ENCODE results near the gene CDPF1.
"Not testable (repeated sequence)": the region's sequence is repeated elsewhere in the genome, so short reads cannot be mapped to it uniquely, and the experiment has no call there.

CDPF1 gene

DNA sequence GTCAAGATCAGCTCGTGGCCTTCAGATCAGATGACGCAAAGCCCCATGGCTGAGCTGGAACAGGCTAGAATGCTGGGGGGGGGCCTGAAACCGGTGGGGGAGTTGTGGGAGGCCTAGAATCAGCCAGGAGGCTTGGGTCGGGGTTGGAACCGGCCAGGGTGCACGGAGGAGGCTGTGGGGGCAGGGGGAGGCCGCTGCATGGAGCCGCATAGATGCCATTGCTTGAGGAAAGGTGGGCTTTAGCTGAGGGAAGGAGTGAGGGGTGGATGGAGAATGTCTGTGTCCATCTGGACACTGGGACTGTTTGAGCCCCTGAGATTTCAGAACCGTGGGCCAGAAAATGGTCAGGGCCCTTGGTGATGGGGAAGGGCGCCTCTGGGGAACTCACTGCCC, 25.2 kb downstream of the CDPF1 start:
- no peak for DNase-seq (ENCODE audit: low spot score)

GRCh38 chr22:46224044-46224897, 25.8 kb downstream of the CDPF1 start:
- DNase-seq (ENCODE audit: low spot score) = no peak

GRCh38 chr22:46220921-46221320, 29.2 kb downstream of the CDPF1 start:
- no peak for DNase-seq (ENCODE audit: low spot score)

DNA sequence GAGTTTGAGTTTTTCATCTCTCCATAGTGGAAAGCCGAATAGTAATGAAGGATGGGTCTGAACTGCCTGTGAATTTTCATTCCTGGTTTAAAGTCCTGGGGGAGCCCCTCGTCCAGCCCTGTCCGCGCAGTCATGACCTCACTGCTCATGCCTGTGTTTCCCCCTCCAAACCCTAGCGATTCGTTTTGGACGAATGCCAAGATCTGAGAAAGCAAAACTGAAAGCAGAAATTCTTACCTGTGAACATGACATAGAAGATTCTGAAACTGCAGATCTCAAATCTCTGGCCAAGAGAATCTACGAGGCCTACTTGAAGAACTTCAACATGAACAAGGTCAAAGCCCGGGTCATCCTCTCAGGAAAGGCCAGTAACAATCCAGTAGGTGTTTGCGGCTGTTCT, 30.5 kb downstream of the CDPF1 start:
- DNase-seq (ENCODE audit: low spot score) = no peak

GRCh38 chr22:46214616-46215015, 35.5 kb downstream of the CDPF1 start:
- no peak for DNase-seq (ENCODE audit: low spot score)

DNA sequence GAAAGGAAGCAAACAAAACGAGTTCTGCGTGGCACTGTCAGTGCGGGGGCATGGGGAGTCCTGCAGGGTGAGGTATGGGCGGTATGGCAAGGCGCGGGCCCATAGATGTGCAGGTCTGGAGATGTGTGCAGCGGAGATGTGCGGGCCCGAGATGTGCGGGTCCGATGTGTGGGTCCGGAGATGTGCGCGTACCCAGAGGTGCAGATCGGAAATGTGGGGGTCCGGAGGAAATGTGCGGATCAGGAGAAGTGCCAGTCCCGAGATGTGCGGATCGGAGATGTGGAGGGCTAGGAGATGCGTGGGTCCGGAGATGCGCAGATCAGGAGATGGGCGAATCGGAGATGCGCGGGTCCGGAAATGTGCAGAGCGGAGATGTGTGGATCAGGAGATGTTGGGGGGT, 35.9 kb downstream of the CDPF1 start:
- no peak for DNase-seq (ENCODE audit: low spot score)

- no peak for DNase-seq (ENCODE audit: low spot score)
Observed at GRCh38 chr22:46213052-46213451, 37.0 kb downstream of the CDPF1 start.

DNA sequence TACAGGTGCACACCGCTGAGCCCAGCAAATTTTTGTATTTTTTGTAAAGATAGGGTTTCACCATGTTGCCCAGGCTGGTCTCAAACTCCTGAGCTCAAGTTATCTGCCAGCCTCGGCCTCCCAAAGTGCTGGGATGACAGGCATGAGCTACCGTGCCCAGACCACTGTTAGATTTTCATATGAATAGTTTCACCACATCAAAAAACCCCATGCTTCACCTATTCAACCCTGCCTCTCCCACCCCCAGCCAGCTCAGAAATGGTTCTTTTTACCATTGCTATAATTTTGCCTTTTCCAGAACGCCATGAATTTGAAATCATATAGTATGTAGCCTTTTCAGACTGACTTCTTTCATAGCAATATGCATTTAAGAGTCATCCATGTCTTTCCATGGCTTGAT, 37.9 kb downstream of the CDPF1 start:
- DNase-seq (ENCODE audit: low spot score) = no peak

DNA sequence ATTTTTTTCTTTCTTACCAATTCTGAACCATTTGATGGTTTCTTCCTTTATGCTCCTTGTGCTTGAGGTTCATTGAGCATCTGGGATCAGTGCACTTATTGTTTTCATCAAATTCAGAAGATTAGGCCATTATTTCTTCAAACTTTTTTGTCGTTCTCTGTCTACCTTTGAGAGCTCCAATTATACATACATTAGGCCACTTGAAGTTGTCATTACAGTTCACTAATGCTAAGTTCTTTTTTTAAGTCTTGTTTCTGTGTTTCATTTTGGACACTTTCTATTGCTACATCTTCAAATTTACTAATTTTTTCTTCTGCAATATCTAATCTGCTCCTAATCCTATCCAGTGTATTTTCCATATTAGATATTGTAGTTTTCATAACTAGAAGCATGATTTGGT, 40.8 kb downstream of the CDPF1 start:
- DNase-seq (ENCODE audit: low spot score) = no peak

DNA sequence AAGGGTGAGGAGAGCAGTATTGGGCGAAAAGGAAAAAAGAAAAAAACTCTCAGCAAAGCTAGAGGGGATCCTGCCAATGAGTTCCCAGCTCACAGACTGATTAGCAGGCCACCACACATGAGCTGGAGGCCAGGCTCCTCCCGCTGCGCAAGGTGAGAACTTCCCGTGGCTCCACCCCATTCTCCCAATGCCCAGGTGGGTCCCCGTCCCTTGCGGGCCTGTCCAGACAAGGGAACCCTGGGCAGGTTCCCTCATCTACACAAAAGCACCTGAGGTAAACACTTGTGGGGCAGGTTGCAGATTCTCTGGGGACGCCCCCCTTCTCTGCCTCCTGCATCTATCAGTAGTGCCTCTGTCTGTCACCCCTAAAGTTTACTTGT, 46.5 kb downstream of the CDPF1 start:
- no peak for DNase-seq (ENCODE audit: low spot score)

DNA sequence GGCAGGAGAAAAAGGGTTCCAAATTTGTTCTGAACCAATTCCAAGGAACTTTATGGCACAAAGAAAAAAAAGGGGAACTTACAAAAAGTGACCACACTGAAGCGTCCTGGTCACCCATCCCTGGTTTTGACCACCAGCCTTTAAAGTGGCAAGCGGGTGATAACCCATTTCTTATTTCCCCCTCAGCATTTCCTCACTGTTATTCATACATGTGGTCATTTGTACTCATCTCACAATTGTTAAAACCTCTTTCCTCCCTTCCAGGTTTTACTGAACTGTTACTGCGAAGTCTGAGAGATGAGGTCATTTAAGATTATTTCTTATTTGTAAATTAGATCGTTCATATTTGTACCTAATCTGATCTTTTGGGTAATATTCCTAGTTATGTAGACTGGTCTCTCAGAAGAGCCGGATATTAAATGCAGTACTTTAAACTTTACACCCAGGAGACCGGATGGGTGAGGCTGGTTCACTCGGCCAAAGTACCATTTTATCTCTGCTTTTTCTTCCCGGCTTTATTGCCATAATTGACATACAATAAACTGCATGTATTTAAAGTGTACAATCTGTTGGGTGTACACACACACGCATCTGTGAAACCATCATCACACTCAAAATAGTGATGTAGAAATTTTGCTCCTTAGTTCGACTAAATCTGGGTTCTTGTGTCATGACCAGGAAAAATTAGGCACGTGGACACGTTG, 47.0 kb downstream of the CDPF1 start:
- no peak for DNase-seq (ENCODE audit: low spot score)

- DNase-seq (ENCODE audit: low spot score) = no peak
Observed at GRCh38 chr22:46201059-46201757, 48.9 kb downstream of the CDPF1 start.

DNA sequence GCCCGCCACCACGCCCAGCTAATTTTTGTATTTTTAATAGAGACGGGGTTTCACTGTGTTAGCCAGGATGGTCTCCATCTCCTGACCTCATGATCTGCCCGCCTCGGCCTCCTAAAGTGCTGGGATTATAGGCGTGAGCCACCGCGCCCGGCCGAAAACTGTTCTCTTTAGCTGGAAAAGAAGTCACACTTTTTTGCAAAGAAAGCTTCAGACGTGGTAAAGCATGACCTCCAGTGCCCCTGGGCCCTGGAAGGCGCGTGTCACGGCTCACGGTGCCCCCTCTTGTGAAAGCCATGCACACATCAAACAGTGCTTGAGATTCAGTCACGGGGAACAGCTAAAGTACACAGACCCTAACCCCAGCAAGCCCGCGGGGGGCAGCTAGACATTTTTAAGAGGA, 51.3 kb downstream of the CDPF1 start:
- not testable (repeated sequence) for DNase-seq (ENCODE audit: low spot score)

DNA sequence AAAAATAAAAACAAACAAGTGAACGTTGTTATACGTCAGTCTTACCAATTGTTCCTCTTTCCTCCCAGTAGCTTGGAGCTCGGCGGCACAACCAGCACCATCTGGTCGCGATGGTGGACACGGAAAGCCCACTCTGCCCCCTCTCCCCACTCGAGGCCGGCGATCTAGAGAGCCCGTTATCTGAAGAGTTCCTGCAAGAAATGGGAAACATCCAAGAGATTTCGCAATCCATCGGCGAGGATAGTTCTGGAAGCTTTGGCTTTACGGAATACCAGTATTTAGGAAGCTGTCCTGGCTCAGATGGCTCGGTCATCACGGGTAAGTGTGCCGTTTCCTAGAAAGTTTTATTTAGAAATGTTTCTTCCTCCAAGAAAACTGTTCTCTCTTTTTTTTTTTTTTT, 51.8 kb downstream of the CDPF1 start:
- DNase-seq (ENCODE audit: low spot score) = no peak

GRCh38 chr22:46196278-46196677, 53.8 kb downstream of the CDPF1 start:
- peak; percentile 33 for DNase-seq (ENCODE audit: low spot score)

DNA sequence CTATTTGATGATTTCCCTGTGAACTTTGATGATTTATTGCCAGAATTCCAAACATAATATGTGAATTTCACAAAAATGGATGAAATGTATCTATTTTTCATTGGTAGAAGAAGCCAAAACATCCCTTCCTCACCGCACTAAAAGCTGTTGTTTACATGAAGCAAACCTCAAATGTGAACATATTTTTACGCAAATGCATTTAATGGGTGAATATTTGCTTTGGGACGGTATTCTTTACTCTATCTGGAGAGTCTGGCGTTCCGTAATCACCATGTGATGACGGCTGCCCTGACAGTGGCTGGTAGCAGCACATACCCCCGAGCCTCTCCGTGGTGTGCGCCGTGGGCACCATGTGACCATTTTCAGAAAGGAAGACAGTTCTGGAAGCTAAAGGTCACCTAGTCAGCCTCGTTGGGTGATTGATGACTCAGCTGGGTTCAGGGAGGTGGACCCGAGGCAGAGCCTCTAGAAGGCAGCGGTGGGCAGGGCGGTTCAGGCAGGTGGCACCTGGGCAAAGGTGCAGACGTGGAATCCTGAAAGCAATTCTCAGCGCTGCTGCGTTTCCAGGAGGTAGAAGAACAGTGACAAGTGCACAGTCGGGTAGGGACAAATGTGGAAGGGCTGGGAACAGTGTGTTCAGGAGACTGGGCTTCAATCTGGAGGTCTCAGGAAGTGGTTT, 54.5 kb downstream of the CDPF1 start:
- DNase-seq (ENCODE audit: low spot score) = no peak

All from Ammon's horn (tissue), 1 donor.